GM12865 (cell line): ENCODE data around the gene DLX6.

ENCODE experiments used
- DNase-seq: peaks from one replicate; pipeline ENCODE4 v3.0.0; 2010; ENCODE audit warnings: low read depth
- H3K4me3 ChIP-seq: 2 replicates; pipeline ENCODE4 v1.5.1; 2011; ENCODE audit warnings: mild to moderate bottlenecking, low read depth, low read length, control low read depth
- CTCF ChIP-seq: IDR thresholded peaks from 2 replicates; pipeline ENCODE4 v1.5.1; 2011; ENCODE audit warnings: low read length, control low read depth, low read depth, inconsistent platforms; ENCODE audit not compliant: insufficient read depth; ENCODE audit errors: missing control alignments

The DLX6 gene

GRCh38 chr7:97015756-97016380 is 10.5 kb downstream of the DLX6 start:
- DNase-seq = no peak
- H3K4me3 ChIP-seq = no peak overlapping the region
- no peak for TF ChIP-seq CTCF

GRCh38 chr7:97016381-97017191 is 11.2 kb downstream of the DLX6 start:
- no peak for TF ChIP-seq CTCF
- H3K4me3 ChIP-seq = no peak overlapping the region
- no peak for DNase-seq

- DNase-seq = no peak
- no peak overlapping the region for H3K4me3 ChIP-seq
- no peak for TF ChIP-seq CTCF
Observed at GRCh38 chr7:97017192-97018125, 12.1 kb downstream of the DLX6 start.

GRCh38 chr7:97018126-97018601 is 12.8 kb downstream of the DLX6 start:
- TF ChIP-seq CTCF = no peak
- H3K4me3 ChIP-seq = no peak overlapping the region

GRCh38 chr7:97018791-97019531 is 13.6 kb downstream of the DLX6 start:
- TF ChIP-seq CTCF = no peak
- DNase-seq = no peak
- no peak overlapping the region for H3K4me3 ChIP-seq

More at GRCh38 chr7:97018126-97018601, 12.8 kb downstream of the DLX6 start:
- no peak for DNase-seq

- DNase-seq = no peak
- TF ChIP-seq CTCF = no peak
- H3K4me3 ChIP-seq = no peak overlapping the region
Observed at GRCh38 chr7:97019710-97020225, 14.4 kb downstream of the DLX6 start.
